HFF-Myc (cell line): ENCODE measurements around the gene CDK15.

ENCODE experiments used
- DNase-seq: peaks from one replicate; pipeline ENCODE4 v3.0.0-alpha.2; 2011; ENCODE audit warnings: low read depth; ENCODE audit errors: extremely low read depth
- H3K4me3 ChIP-seq: replicated peaks from 2 replicates; pipeline ENCODE4 v1.5.1; 2011; ENCODE audit warnings: low read depth, mild to moderate bottlenecking, control low read depth, low read length
- TF ChIP-seq, protein P1 (sequence below): IDR thresholded peaks from 2 replicates; pipeline ENCODE4 v1.5.1; 2012; ENCODE audit warnings: mild to moderate bottlenecking, low read depth, low read length, control low read depth; ENCODE audit errors: missing control alignments

CDK15 gene

DNA sequence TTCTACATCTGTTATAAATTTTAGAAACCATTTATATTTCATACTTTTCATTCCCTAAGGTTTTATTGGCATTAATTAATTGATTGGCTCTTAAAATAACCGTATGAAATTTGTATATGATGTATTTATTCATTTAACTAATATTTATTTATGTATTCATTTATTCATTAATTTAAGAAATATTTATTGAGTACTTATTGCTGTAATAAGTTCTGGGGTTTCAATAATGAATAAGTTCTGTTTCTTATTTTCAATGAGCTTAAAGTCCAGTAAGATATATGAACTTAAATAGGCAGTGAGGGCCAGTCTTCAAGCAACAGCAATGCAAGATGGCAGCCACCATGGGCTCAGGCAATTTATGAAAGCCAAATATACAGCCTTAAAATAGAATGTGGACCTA is 17.9 kb downstream of the CDK15 start:
- H3K4me3 ChIP-seq = no peak overlapping the region
- no peak for DNase-seq
- TF ChIP-seq, protein P1, sequence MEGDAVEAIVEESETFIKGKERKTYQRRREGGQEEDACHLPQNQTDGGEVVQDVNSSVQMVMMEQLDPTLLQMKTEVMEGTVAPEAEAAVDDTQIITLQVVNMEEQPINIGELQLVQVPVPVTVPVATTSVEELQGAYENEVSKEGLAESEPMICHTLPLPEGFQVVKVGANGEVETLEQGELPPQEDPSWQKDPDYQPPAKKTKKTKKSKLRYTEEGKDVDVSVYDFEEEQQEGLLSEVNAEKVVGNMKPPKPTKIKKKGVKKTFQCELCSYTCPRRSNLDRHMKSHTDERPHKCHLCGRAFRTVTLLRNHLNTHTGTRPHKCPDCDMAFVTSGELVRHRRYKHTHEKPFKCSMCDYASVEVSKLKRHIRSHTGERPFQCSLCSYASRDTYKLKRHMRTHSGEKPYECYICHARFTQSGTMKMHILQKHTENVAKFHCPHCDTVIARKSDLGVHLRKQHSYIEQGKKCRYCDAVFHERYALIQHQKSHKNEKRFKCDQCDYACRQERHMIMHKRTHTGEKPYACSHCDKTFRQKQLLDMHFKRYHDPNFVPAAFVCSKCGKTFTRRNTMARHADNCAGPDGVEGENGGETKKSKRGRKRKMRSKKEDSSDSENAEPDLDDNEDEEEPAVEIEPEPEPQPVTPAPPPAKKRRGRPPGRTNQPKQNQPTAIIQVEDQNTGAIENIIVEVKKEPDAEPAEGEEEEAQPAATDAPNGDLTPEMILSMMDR = no peak

DNA sequence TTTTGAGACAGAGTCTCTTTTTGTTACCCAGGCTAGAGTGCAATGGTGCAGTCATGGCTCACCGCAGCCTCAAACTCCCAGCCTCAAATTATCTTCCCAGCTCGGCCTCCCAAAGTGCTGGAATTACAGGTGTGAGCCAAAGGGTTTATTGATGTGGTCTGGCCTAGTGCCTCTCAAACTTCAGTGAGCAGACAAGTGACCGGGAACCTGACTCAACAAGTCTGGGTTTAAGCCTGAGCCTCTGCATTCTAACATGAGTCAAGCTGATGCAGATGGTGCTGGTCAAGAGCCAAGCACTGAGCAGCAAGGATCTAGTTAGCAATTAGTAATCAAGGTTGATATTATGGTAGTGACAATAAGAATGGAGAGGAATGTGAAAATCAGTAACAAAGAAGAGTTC is 21.3 kb downstream of the CDK15 start:
- H3K4me3 ChIP-seq = no peak overlapping the region
- TF ChIP-seq, protein P1 = no peak
- no peak for DNase-seq

GRCh38 chr2:201828220-201828619 is 21.9 kb downstream of the CDK15 start:
- no peak for DNase-seq
- H3K4me3 ChIP-seq = no peak overlapping the region
- TF ChIP-seq, protein P1 = no peak

DNA sequence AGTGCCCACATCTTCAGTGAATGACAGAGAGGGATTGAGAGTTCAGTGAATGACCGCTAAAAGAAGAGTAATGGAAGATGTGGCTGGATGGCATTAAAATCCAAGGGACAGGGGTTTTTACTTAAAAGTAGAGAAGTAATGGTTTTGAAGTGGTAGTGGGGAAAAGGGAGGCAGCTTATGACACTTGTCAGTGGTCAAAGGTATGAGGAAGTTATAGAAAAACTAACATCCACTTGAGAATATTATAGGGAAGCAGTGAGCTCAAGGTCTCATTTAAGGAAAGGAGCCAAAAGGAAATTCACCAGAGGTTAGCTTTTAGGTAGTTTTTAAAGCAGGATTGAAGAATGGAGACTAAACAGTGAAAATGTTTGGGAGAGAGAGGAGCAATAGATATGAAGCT is 24.3 kb downstream of the CDK15 start:
- no peak for DNase-seq
- TF ChIP-seq, protein P1 = no peak
- no peak overlapping the region for H3K4me3 ChIP-seq

- DNase-seq = no peak
- H3K4me3 ChIP-seq = no peak overlapping the region
- TF ChIP-seq, protein P1 = no peak
Measured at GRCh38 chr2:201831469-201831868, 25.1 kb downstream of the CDK15 start.

GRCh38 chr2:201833781-201834180 is 27.4 kb downstream of the CDK15 start:
- DNase-seq = no peak
- TF ChIP-seq, protein P1 = no peak
- no peak overlapping the region for H3K4me3 ChIP-seq

- H3K4me3 ChIP-seq = no peak overlapping the region
- DNase-seq = no peak
- TF ChIP-seq, protein P1 = no peak
Measured at GRCh38 chr2:201835066-201835465, 28.7 kb downstream of the CDK15 start.
